GM23338 (cell line): ENCODE results near the gene SRP68.
A peak's percentile ranks its signal among the peaks of the same experiment; 100 is the strongest.

Experiments used
- CREB1 ChIP-seq: fragments of 250-450 bp; sonication (Bioruptor Pico); IDR thresholded peaks from 2 replicates; pipeline ENCODE4 v1.5.0; 2020; ENCODE audit warnings: low read depth, mild to moderate bottlenecking, moderate library complexity
- EZH2 ChIP-seq: fragments of 200-600 bp; sonication (generic); IDR thresholded peaks from one replicate; pipeline ENCODE4 v1.8.0; 2017; ENCODE audit warnings: antibody characterized with exemption, mild to moderate bottlenecking, low read depth; ENCODE audit not compliant: unreplicated experiment
- EZH2phosphoT487 ChIP-seq: fragments of 200-600 bp; sonication (generic); IDR thresholded peaks from one replicate; pipeline ENCODE4 v1.8.1; 2018; ENCODE audit warnings: antibody characterized with exemption; ENCODE audit not compliant: unreplicated experiment
- JUNB ChIP-seq: IDR thresholded peaks from one replicate; pipeline ENCODE4 v1.6.1; 2016; ENCODE audit warnings: antibody characterized with exemption; ENCODE audit not compliant: unreplicated experiment
- POLR2AphosphoS5 ChIP-seq: IDR thresholded peaks from 2 replicates; pipeline ENCODE4 v1.6.1; 2016; ENCODE audit warnings: antibody characterized with exemption, low read depth
- TF ChIP-seq, protein P1 (sequence below), 2 experiments: fragments of 200-600 bp in 1 of 2; sonication (generic) in 1 of 2; conservative IDR thresholded peaks; 2 replicates each; pipeline versions ENCODE4 v1.5.1 to v1.6.1; 2016 to 2017; ENCODE audit warnings: antibody characterized with exemption in 2 of 2, low read depth in 2 of 2, mild to moderate bottlenecking in 2 of 2, moderate library complexity in 1 of 2
- TF ChIP-seq, protein P2 (sequence below): IDR thresholded peaks from one replicate; pipeline ENCODE4 v1.6.1; 2018; ENCODE audit warnings: antibody characterized with exemption; ENCODE audit not compliant: unreplicated experiment
- TF ChIP-seq, protein P3 (sequence below): fragments of 250-450 bp; sonication (Bioruptor Pico); IDR thresholded peaks from 2 replicates; pipeline ENCODE4 v1.5.0; 2020; ENCODE audit warnings: mild to moderate bottlenecking, moderate library complexity

- TF ChIP-seq, protein P1, sequence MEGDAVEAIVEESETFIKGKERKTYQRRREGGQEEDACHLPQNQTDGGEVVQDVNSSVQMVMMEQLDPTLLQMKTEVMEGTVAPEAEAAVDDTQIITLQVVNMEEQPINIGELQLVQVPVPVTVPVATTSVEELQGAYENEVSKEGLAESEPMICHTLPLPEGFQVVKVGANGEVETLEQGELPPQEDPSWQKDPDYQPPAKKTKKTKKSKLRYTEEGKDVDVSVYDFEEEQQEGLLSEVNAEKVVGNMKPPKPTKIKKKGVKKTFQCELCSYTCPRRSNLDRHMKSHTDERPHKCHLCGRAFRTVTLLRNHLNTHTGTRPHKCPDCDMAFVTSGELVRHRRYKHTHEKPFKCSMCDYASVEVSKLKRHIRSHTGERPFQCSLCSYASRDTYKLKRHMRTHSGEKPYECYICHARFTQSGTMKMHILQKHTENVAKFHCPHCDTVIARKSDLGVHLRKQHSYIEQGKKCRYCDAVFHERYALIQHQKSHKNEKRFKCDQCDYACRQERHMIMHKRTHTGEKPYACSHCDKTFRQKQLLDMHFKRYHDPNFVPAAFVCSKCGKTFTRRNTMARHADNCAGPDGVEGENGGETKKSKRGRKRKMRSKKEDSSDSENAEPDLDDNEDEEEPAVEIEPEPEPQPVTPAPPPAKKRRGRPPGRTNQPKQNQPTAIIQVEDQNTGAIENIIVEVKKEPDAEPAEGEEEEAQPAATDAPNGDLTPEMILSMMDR (conservative IDR thresholded peaks at IDR 0.05; ENCODE audit: low read depth in 2 of 2): no peak
- TF ChIP-seq EZH2phosphoT487: no peak
- no peak for TF ChIP-seq POLR2AphosphoS5
- peak; percentile 88 for TF ChIP-seq EZH2
- TF ChIP-seq CREB1 (CRISPR knock-in tag): no peak
- TF ChIP-seq, protein P2, sequence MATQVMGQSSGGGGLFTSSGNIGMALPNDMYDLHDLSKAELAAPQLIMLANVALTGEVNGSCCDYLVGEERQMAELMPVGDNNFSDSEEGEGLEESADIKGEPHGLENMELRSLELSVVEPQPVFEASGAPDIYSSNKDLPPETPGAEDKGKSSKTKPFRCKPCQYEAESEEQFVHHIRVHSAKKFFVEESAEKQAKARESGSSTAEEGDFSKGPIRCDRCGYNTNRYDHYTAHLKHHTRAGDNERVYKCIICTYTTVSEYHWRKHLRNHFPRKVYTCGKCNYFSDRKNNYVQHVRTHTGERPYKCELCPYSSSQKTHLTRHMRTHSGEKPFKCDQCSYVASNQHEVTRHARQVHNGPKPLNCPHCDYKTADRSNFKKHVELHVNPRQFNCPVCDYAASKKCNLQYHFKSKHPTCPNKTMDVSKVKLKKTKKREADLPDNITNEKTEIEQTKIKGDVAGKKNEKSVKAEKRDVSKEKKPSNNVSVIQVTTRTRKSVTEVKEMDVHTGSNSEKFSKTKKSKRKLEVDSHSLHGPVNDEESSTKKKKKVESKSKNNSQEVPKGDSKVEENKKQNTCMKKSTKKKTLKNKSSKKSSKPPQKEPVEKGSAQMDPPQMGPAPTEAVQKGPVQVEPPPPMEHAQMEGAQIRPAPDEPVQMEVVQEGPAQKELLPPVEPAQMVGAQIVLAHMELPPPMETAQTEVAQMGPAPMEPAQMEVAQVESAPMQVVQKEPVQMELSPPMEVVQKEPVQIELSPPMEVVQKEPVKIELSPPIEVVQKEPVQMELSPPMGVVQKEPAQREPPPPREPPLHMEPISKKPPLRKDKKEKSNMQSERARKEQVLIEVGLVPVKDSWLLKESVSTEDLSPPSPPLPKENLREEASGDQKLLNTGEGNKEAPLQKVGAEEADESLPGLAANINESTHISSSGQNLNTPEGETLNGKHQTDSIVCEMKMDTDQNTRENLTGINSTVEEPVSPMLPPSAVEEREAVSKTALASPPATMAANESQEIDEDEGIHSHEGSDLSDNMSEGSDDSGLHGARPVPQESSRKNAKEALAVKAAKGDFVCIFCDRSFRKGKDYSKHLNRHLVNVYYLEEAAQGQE: no peak
- TF ChIP-seq JUNB: no peak
- TF ChIP-seq, protein P3, sequence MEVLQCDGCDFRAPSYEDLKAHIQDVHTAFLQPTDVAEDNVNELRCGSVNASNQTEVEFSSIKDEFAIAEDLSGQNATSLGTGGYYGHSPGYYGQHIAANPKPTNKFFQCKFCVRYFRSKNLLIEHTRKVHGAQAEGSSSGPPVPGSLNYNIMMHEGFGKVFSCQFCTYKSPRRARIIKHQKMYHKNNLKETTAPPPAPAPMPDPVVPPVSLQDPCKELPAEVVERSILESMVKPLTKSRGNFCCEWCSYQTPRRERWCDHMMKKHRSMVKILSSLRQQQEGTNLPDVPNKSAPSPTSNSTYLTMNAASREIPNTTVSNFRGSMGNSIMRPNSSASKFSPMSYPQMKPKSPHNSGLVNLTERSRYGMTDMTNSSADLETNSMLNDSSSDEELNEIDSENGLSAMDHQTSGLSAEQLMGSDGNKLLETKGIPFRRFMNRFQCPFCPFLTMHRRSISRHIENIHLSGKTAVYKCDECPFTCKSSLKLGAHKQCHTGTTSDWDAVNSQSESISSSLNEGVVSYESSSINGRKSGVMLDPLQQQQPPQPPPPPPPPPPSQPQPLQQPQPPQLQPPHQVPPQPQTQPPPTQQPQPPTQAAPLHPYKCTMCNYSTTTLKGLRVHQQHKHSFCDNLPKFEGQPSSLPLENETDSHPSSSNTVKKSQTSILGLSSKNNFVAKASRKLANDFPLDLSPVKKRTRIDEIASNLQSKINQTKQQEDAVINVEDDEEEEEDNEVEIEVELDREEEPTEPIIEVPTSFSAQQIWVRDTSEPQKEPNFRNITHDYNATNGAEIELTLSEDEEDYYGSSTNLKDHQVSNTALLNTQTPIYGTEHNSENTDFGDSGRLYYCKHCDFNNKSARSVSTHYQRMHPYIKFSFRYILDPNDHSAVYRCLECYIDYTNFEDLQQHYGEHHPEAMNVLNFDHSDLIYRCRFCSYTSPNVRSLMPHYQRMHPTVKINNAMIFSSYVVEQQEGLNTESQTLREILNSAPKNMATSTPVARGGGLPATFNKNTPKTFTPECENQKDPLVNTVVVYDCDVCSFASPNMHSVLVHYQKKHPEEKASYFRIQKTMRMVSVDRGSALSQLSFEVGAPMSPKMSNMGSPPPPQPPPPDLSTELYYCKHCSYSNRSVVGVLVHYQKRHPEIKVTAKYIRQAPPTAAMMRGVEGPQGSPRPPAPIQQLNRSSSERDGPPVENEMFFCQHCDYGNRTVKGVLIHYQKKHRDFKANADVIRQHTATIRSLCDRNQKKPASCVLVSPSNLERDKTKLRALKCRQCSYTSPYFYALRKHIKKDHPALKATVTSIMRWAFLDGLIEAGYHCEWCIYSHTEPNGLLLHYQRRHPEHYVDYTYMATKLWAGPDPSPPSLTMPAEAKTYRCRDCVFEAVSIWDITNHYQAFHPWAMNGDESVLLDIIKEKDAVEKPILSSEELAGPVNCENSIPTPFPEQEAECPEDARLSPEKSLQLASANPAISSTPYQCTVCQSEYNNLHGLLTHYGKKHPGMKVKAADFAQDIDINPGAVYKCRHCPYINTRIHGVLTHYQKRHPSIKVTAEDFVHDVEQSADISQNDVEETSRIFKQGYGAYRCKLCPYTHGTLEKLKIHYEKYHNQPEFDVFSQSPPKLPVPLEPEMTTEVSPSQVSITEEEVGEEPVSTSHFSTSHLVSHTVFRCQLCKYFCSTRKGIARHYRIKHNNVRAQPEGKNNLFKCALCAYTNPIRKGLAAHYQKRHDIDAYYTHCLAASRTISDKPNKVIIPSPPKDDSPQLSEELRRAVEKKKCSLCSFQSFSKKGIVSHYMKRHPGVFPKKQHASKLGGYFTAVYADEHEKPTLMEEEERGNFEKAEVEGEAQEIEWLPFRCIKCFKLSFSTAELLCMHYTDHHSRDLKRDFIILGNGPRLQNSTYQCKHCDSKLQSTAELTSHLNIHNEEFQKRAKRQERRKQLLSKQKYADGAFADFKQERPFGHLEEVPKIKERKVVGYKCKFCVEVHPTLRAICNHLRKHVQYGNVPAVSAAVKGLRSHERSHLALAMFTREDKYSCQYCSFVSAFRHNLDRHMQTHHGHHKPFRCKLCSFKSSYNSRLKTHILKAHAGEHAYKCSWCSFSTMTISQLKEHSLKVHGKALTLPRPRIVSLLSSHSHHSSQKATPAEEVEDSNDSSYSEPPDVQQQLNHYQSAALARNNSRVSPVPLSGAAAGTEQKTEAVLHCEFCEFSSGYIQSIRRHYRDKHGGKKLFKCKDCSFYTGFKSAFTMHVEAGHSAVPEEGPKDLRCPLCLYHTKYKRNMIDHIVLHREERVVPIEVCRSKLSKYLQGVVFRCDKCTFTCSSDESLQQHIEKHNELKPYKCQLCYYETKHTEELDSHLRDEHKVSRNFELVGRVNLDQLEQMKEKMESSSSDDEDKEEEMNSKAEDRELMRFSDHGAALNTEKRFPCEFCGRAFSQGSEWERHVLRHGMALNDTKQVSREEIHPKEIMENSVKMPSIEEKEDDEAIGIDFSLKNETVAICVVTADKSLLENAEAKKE (CRISPR knock-in tag): no peak
Observed at GRCh38 chr17:76076765-76077583, 4.7 kb upstream of the SRP68 start.
